WERI-Rb-1 (cell line): ENCODE measurements around the gene ST3GAL4.

Experiments used
- DNase-seq: peaks from one replicate; pipeline ENCODE4 v3.0.0-alpha.2; 2020
- H3K27ac ChIP-seq: fragments of 250-450 bp; sonication (Bioruptor Pico); 2 replicates; pipeline ENCODE4 v1.5.1; 2020; ENCODE audit warnings: mild to moderate bottlenecking, moderate library complexity
- H3K27me3 ChIP-seq: fragments of 250-450 bp; sonication (Bioruptor Pico); 2 replicates; pipeline ENCODE4 v1.5.1; 2021; ENCODE audit warnings: mild to moderate bottlenecking, low read depth, moderate library complexity; ENCODE audit not compliant: insufficient read depth, severe bottlenecking
- H3K36me3 ChIP-seq: fragments of 250-450 bp; sonication (Bioruptor Pico); 2 replicates; pipeline ENCODE4 v1.5.1; 2020; ENCODE audit warnings: mild to moderate bottlenecking, moderate library complexity
- H3K4me3 ChIP-seq: 2 replicates; pipeline ENCODE4 v1.5.1; 2011; ENCODE audit warnings: low read depth, mild to moderate bottlenecking, control low read depth, low read length
- H3K9me3 ChIP-seq: fragments of 250-450 bp; sonication (Bioruptor Pico); 2 replicates; pipeline ENCODE4 v1.5.1; 2021; ENCODE audit warnings: mild to moderate bottlenecking, moderate library complexity; ENCODE audit not compliant: severe bottlenecking
- CTCF ChIP-seq: IDR thresholded peaks from 2 replicates; pipeline ENCODE4 v1.5.1; 2011; ENCODE audit warnings: low read depth, mild to moderate bottlenecking, control low read depth, inconsistent platforms, low read length

The ST3GAL4 gene

DNA sequence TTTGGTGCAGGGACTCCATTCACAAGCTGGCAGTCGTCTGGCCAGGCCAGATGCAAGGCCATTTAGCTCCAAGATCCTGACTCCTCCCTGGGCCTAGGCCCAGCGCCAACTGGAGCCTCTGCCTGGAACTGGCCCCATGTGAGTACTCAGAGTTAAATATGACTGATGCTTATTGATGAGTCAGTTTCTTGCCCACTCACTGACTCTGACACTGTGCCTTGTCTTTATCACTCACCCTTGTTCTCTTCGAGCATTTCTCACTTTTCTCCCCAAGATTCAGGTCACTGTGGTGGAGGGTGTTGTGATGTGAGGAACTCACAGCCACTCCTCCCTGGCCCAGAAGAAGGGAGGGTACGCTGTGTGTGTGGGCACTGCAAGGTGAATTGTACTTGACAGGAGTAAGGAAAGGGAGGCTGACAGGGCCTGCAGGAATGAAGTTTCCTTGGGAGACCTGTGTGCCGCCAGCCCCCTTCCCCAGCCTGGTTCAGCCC is 23.2 kb upstream of the ST3GAL4 start:
- Histone ChIP-seq H3K4me3 (no peak overlapping the region), H3K9me3 (no peaks in the 10 kb centered on the region), H3K27me3 (no peaks in the 10 kb centered on the region), H3K36me3 (peaks cover 3% of the 10 kb centered on the region; the same call in 1 of the 2 replicates), H3K27ac (no peak overlapping the region)
- DNase-seq, result no peak
- no peak for TF ChIP-seq CTCF

DNA sequence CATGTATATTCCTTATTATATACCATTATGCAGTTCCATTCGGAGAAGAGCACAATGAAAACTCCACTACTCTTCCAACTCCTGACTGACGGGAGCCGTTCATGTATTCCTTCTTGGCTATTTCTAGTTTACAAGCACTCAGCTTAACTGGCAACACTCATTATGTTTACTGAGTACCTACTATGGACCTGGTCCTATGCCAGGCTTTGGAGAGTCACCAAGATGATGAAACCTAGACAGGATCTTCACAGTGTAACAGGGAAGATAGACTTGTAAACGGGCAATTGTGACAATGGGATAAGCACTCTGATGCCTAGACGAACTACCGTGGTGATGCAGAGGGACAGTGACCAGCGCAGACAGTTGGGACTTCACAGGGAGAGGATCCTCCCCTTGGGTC is 22.3 kb upstream of the ST3GAL4 start:
- Histone ChIP-seq H3K9me3 (no peaks in the 10 kb centered on the region), H3K4me3 (no peak overlapping the region), H3K27ac (no peak overlapping the region), H3K36me3 (peaks cover 3% of the 10 kb centered on the region; the same call in 1 of the 2 replicates), H3K27me3 (no peaks in the 10 kb centered on the region)
- no peak for DNase-seq
- no peak for TF ChIP-seq CTCF

- H3K9me3 ChIP-seq, result no peaks in the 10 kb centered on the region
- peaks cover 3% of the 10 kb centered on the region; the same call in 1 of the 2 replicates for H3K36me3 ChIP-seq
- no peaks in the 10 kb centered on the region for H3K27me3 ChIP-seq
- no peak for TF ChIP-seq CTCF
- no peak overlapping the region for H3K27ac ChIP-seq
- DNase-seq, result no peak
- no peak overlapping the region for H3K4me3 ChIP-seq
Observed at GRCh38 chr11:126334659-126335462, 20.6 kb upstream of the ST3GAL4 start.

- Histone ChIP-seq H3K4me3 (no peak overlapping the region), H3K36me3 (peaks cover 3% of the 10 kb centered on the region; the same call in 1 of the 2 replicates), H3K27me3 (no peaks in the 10 kb centered on the region), H3K27ac (no peak overlapping the region), H3K9me3 (no peaks in the 10 kb centered on the region)
- no peak for TF ChIP-seq CTCF
- DNase-seq, result no peak
Observed at GRCh38 chr11:126335463-126335760, 20.1 kb upstream of the ST3GAL4 start.

- no peak overlapping the region for H3K4me3 ChIP-seq
- H3K27ac ChIP-seq, result no peak overlapping the region
- no peaks in the 10 kb centered on the region for H3K27me3 ChIP-seq
- no peaks in the 10 kb centered on the region for H3K9me3 ChIP-seq
- DNase-seq, result no peak
- no peak for TF ChIP-seq CTCF
- H3K36me3 ChIP-seq, result peaks cover 3% of the 10 kb centered on the region; the same call in 1 of the 2 replicates
Observed at GRCh38 chr11:126336138-126336541, 19.3 kb upstream of the ST3GAL4 start.
